ENCODE data around the gene TUBB4A. TPM values are rescaled to one million over a fixed set of nuclear protein-coding genes. Genes with fewer than 3 reads are reported as not detected.

The TUBB4A gene
- total RNA-seq, 1 experiment from 2014 or later, result 4.4 TPM

GRCh38 chr19:6539514-6539913 lies 37.4 kb upstream of the TUBB4A start:
- no peak for ATAC-seq
- intact Hi-C loops (cut with micrococcal nuclease; ENCODE audit: unreplicated experiment), result no loop called here
- CTCF ChIA-PET, result no interaction called here

GRCh38 chr19:6535558-6536137 lies 33.5 kb upstream of the TUBB4A start:
- in situ Hi-C loops (cut with HindIII; ENCODE audit: low pct_unique_long_range_greater_than_20kb, low sequenced_read_pairs), result no loop called here
- TF ChIP-seq CTCF (IDR thresholded peaks at IDR 0.05), result no peak
- TF ChIP-seq POLR2AphosphoS5 (IDR thresholded peaks at IDR 0.05; ENCODE audit: low read depth, low read length), result no peak
- TF ChIP-seq TCF7L2 (IDR thresholded peaks at IDR 0.05; ENCODE audit: low read depth, low read length), result no peak
- TF ChIP-seq REST (IDR thresholded peaks at IDR 0.05; ENCODE audit: insufficient read depth in 1 of 2, low read depth in 2 of 2, low read length in 1 of 2), result no peak
- TF ChIP-seq SIN3A (IDR thresholded peaks at IDR 0.05; ENCODE audit: borderline replicate concordance, insufficient read depth, low read depth, low read length), result no peak
- Histone ChIP-seq H3K36me3 (ENCODE audit: control insufficient read depth, insufficient read depth, low read length) (no peaks in the 10 kb centered on the region), H3K4me3 (ENCODE audit: low read depth in 2 of 2, low read length in 2 of 2) (no peak overlapping the region), H3K27me3 (ENCODE audit: control insufficient read depth, insufficient read depth, low read length) (no peaks in the 10 kb centered on the region), H3K27ac (ENCODE audit: low read length) (no peak overlapping the region), H3K4me1 (ENCODE audit: control insufficient read depth, insufficient read depth, low read length) (peaks cover 10% of the 10 kb centered on the region), H3K9me3 (ENCODE audit: control insufficient read depth, insufficient read depth, low read depth, low read length) (no peaks in the 10 kb centered on the region)
- ChIA-PET CTCF (no interaction called here), POLR2A (interaction anchor here (0.6 kb wide), 1 partner anchor 839 kb away, joined by 6 read pairs; no protein-coding TSS in a partner anchor)
- DNase-seq (ENCODE audit: low read depth, low spot score) (no peak), ATAC-seq (no peak)
- intact Hi-C loops (cut with micrococcal nuclease; ENCODE audit: unreplicated experiment), result no loop called here
- BruUV-seq (replicated peaks), result no TSS peak

More at GRCh38 chr19:6539514-6539913, 37.4 kb upstream of the TUBB4A start:
- in situ Hi-C loops (cut with HindIII; ENCODE audit: low pct_unique_long_range_greater_than_20kb, low sequenced_read_pairs), result no loop called here
- Histone ChIP-seq H3K27me3 (ENCODE audit: control insufficient read depth, insufficient read depth, low read length) (no peaks in the 10 kb centered on the region), H3K9me3 (ENCODE audit: control insufficient read depth, insufficient read depth, low read depth, low read length) (no peaks in the 10 kb centered on the region), H3K36me3 (ENCODE audit: control insufficient read depth, insufficient read depth, low read length) (no peaks in the 10 kb centered on the region), H3K4me1 (ENCODE audit: control insufficient read depth, insufficient read depth, low read length) (no peaks in the 10 kb centered on the region), H3K4me3 (ENCODE audit: low read depth in 2 of 2, low read length in 2 of 2) (no peak overlapping the region), H3K27ac (ENCODE audit: low read length) (no peak overlapping the region)
- POLR2A ChIA-PET, result interaction anchor here (0.6 kb wide), 1 partner anchor 22 kb away, joined by 5 read pairs; no protein-coding TSS in a partner anchor
- no peak for DNase-seq (ENCODE audit: low read depth, low spot score)
- BruUV-seq (replicated peaks), result no TSS peak
- TF ChIP-seq POLR2AphosphoS5 (IDR thresholded peaks at IDR 0.05; ENCODE audit: low read depth, low read length) (no peak), REST (IDR thresholded peaks at IDR 0.05; ENCODE audit: insufficient read depth in 1 of 2, low read depth in 2 of 2, low read length in 1 of 2) (no peak), CTCF (IDR thresholded peaks at IDR 0.05) (no peak), SIN3A (IDR thresholded peaks at IDR 0.05; ENCODE audit: borderline replicate concordance, insufficient read depth, low read depth, low read length) (no peak), TCF7L2 (IDR thresholded peaks at IDR 0.05; ENCODE audit: low read depth, low read length) (no peak)
